DMS 273 (cell line): ENCODE measurements around the gene BCLAF1.

ENCODE experiments used
- DNase-seq: peaks from one replicate; lab custom pipeline; 2025; ENCODE audit not compliant: unreplicated experiment; lab: John Stamatoyannopoulos, UW

Gene BCLAF1

GRCh38 chr6:136289579-136290409, at the start of gene BCLAF1:
TSS of gene BCLAF1 (minus strand) at chr6:136289846. CDS start at chr6:136279866, 9,980 bp downstream.
- DNase-seq, result peak; percentile 100

GRCh38 chr6:136338486-136338885, 48.8 kb upstream of the BCLAF1 start:
- peak; percentile 11 for DNase-seq

- DNase-seq, result no peak
These were observed 48.0 kb upstream of the BCLAF1 start for GRCh38 chr6:136337606-136338005.

- no peak for DNase-seq
These were observed 47.5 kb upstream of the BCLAF1 start for GRCh38 chr6:136337121-136337520.

- DNase-seq, result no peak
These were observed 46.2 kb upstream of the BCLAF1 start for GRCh38 chr6:136335736-136336363.

GRCh38 chr6:136334853-136335252, 45.2 kb upstream of the BCLAF1 start:
- DNase-seq, result peak; percentile 22

- DNase-seq, result no peak
These were observed 44.8 kb upstream of the BCLAF1 start for GRCh38 chr6:136334465-136334846.

GRCh38 chr6:136333824-136334464, 44.3 kb upstream of the BCLAF1 start:
- DNase-seq, result no peak

GRCh38 chr6:136331461-136331860, 41.8 kb upstream of the BCLAF1 start:
- DNase-seq, result no peak

GRCh38 chr6:136330634-136331033, 41.0 kb upstream of the BCLAF1 start:
- no peak for DNase-seq

- peak; percentile 48 for DNase-seq
These were observed 36.5 kb upstream of the BCLAF1 start for GRCh38 chr6:136326038-136326553.

GRCh38 chr6:136324686-136325380, 35.2 kb upstream of the BCLAF1 start:
- no peak for DNase-seq

GRCh38 chr6:136323431-136324112, 33.9 kb upstream of the BCLAF1 start:
- no peak for DNase-seq

GRCh38 chr6:136319732-136320131, 30.1 kb upstream of the BCLAF1 start:
- peak; percentile 13 for DNase-seq

GRCh38 chr6:136318676-136319075, 29.0 kb upstream of the BCLAF1 start:
- DNase-seq, result no peak

GRCh38 chr6:136317971-136318370, 28.3 kb upstream of the BCLAF1 start:
- no peak for DNase-seq

- DNase-seq, result peak; percentile 87
These were observed 27.5 kb upstream of the BCLAF1 start for GRCh38 chr6:136317021-136317694.

GRCh38 chr6:136315594-136315993, 25.9 kb upstream of the BCLAF1 start:
- no peak for DNase-seq

GRCh38 chr6:136312975-136313374, 23.3 kb upstream of the BCLAF1 start:
- no peak for DNase-seq

GRCh38 chr6:136309729-136310311, 20.2 kb upstream of the BCLAF1 start:
- DNase-seq, result no peak
